SK-N-SH (cell line): ENCODE data around the gene ARHGAP15.

Experiments
- EP300 ChIP-seq, 2 experiments: IDR thresholded peaks; 2 replicates each; pipeline versions ENCODE4 v1.4.0 to v1.6.1; 2012; ENCODE audit warnings: borderline replicate concordance in 1 of 2, low read depth in 1 of 2, low read length in 1 of 2
- EZH2phosphoT487 ChIP-seq: fragments of 200-600 bp; sonication (generic); IDR thresholded peaks from 2 replicates; pipeline ENCODE4 v1.6.1; 2017; ENCODE audit warnings: low read depth, mixed run types, mild to moderate bottlenecking, antibody characterized with exemption, moderate library complexity, borderline replicate concordance
- GABPA ChIP-seq: IDR thresholded peaks from 2 replicates; pipeline ENCODE4 v1.4.0; 2012; ENCODE audit warnings: low read depth, mild to moderate bottlenecking
- POLR2AphosphoS5 ChIP-seq: IDR thresholded peaks from 2 replicates; pipeline ENCODE4 v1.6.1; 2012; ENCODE audit warnings: low read depth, low read length
- USF2 ChIP-seq: fragments of 150-350 bp; IDR thresholded peaks from 2 replicates; pipeline ENCODE4 v1.6.1; 2017; ENCODE audit warnings: antibody characterized with exemption, low read length, low read depth, borderline replicate concordance
- TF ChIP-seq, protein P1 (sequence below): fragments of 200-600 bp; sonication (generic); IDR thresholded peaks from 2 replicates; pipeline ENCODE4 v1.6.1; 2017; ENCODE audit warnings: antibody characterized with exemption, mild to moderate bottlenecking, moderate library complexity

DNA sequence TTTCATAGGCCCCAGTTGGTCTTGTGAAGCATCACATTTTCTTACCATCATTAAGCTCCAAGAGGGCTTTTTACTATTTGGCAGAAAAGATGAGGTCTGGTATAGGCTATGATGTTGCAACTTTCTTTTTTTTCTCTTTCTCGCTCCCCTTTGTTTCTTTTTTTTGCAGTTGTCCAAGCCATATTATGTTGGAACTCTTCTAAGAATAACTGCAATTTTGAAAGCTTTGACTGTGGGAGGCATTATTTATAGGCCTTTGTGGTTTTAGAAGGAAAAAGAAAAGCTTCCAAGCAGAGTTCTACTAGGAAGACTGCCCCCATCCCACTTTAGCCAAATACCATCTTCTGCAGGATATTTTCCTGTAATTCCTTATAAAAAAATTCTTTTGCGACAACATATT, 571.6 kb downstream of the ARHGAP15 start:
- no peak for TF ChIP-seq GABPA
- TF ChIP-seq USF2, result no peak
- TF ChIP-seq EZH2phosphoT487, result no peak
- TF ChIP-seq, protein P1, sequence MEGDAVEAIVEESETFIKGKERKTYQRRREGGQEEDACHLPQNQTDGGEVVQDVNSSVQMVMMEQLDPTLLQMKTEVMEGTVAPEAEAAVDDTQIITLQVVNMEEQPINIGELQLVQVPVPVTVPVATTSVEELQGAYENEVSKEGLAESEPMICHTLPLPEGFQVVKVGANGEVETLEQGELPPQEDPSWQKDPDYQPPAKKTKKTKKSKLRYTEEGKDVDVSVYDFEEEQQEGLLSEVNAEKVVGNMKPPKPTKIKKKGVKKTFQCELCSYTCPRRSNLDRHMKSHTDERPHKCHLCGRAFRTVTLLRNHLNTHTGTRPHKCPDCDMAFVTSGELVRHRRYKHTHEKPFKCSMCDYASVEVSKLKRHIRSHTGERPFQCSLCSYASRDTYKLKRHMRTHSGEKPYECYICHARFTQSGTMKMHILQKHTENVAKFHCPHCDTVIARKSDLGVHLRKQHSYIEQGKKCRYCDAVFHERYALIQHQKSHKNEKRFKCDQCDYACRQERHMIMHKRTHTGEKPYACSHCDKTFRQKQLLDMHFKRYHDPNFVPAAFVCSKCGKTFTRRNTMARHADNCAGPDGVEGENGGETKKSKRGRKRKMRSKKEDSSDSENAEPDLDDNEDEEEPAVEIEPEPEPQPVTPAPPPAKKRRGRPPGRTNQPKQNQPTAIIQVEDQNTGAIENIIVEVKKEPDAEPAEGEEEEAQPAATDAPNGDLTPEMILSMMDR, result no peak
- no peak for TF ChIP-seq EP300 (IDR thresholded peaks at IDR 0.05; ENCODE audit: borderline replicate concordance in 1 of 2, low read depth in 1 of 2, low read length in 1 of 2)
- no peak for TF ChIP-seq POLR2AphosphoS5
